Erythroblast (primary cell): ENCODE data around the gene OR1L4.

ENCODE experiments used
- GATA1 ChIP-seq: IDR thresholded peaks from 2 replicates; pipeline ENCODE4 v1.6.1; 2011; ENCODE audit warnings: low read depth, mild to moderate bottlenecking, control low read depth, low read length, moderate library complexity
- POLR2A ChIP-seq: IDR thresholded peaks from 2 replicates; pipeline ENCODE4 v1.6.1; 2011; ENCODE audit warnings: mild to moderate bottlenecking, low read length

DNA sequence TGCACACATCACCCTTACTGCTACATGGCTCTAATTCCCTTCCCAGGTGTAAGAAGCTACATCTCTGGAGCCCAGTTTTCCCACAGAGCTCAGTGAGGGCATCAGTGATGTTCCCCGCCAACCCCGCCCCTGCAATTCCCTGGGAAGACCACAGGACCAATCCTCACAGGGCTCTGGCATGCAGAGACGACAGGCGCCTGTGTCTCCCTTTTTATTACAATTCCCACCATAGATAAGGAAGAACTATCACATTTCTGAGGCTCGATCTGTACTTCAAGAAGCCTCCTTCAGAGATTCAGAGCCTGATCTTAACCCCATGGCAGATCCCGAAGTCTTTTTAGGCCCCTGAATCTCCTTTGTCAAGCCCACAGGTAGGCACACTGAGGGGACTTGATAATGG is 18.2 kb downstream of the OR1L4 start, which contains the start of gene OR1L6:
- TF ChIP-seq POLR2A (no peak), GATA1 (no peak)
